Mononuclear cell (primary cell): ENCODE results near the gene ADAM17. TPM values are rescaled to one million over a fixed set of nuclear protein-coding genes. Genes with fewer than 3 reads are reported as not detected.

Experiments
- H3K27me3 ChIP-seq: 2 replicates; pipeline ENCODE4 v1.6.0; 2011; ENCODE audit warnings: low read length, control low read depth; ENCODE audit not compliant: insufficient read depth
- H3K4me1 ChIP-seq: 2 replicates; pipeline ENCODE4 v1.5.1; 2011; ENCODE audit warnings: mild to moderate bottlenecking, low read length, control low read depth; ENCODE audit not compliant: insufficient read depth
- H3K4me3 ChIP-seq: 2 replicates; pipeline ENCODE4 v1.5.1; 2011; ENCODE audit warnings: mild to moderate bottlenecking, low read length, moderate library complexity
- H3K9me3 ChIP-seq: 2 replicates; pipeline ENCODE4 v1.5.1; 2011; ENCODE audit warnings: low read depth, mild to moderate bottlenecking, control low read depth, low read length
- total RNA-seq: library from RNA; depleted of rRNA; stranded (reverse); fragments of >200 nt; gene quantifications from one replicate; pipeline ENCODE4 v1.2.3, GENCODE V29; 2012

Gene ADAM17
- total RNA-seq, 1 donor, result 47.2 TPM

DNA sequence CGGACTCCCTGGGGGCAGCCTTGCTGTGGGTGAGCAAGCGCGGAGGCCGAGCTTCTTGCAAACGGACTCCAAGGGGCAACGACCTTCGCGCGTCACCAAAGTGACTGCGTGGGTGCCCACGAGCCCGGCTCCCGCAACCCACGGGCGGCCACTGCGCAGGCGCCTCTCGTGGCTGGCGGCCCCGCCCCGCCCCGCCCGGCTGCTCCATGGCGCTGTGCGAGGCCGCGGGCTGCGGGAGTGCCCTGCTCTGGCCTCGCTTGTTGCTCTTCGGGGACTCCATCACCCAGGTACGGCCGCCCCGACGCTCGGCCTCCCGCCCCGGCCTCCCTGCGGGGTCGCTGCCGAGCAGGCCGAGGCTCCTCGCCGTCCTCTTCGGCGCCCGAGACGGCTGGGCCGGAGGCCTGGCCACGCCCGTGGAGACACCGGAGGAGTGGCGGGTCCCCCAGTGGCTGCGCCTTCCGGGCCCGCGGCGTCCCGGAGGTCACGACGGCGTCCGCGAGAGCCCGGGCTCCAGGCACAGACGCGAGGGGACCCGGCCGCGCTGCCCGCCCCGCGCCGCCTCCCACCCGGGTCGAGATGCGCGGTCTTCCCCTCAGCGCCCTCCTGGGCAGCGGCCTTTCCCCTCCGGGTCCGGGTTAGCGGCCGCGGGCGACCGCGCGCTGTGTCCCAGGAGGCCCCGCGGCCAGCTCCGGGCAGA lies 81.1 kb downstream of the ADAM17 start, which contains the start of gene IAH1:
Gene IAH1, plus strand, starts transcription at position 191 of the 697 bp plus-strand sequence. Its CDS starts 16 bp downstream, at position 207.
- no peaks in the 10 kb centered on the region for H3K27me3 ChIP-seq
- H3K9me3 ChIP-seq, result no peaks in the 10 kb centered on the region
- H3K4me3 ChIP-seq, result peak within 1 kb of the TSS; percentile 69
- peaks cover 33% of the 10 kb centered on the region for H3K4me1 ChIP-seq

- peak overlapping the region; percentile 69 for H3K4me3 ChIP-seq
Measured at GRCh38 chr2:9473985-9474360, 81.7 kb downstream of the ADAM17 start.

GRCh38 chr2:9473308-9473984 lies 82.2 kb downstream of the ADAM17 start:
- Histone ChIP-seq H3K4me1 (peaks cover 33% of the 10 kb centered on the region), H3K4me3 (peak overlapping the region; percentile 69), H3K9me3 (no peaks in the 10 kb centered on the region), H3K27me3 (no peaks in the 10 kb centered on the region)

More at GRCh38 chr2:9473985-9474360, 81.7 kb downstream of the ADAM17 start:
- H3K27me3 ChIP-seq, result no peaks in the 10 kb centered on the region
- H3K9me3 ChIP-seq, result no peaks in the 10 kb centered on the region
- H3K4me1 ChIP-seq, result peaks cover 33% of the 10 kb centered on the region

- peaks cover 33% of the 10 kb centered on the region for H3K4me1 ChIP-seq
- H3K4me3 ChIP-seq, result no peak overlapping the region
- H3K9me3 ChIP-seq, result no peaks in the 10 kb centered on the region
- no peaks in the 10 kb centered on the region for H3K27me3 ChIP-seq
Measured at GRCh38 chr2:9472511-9472910, 83.1 kb downstream of the ADAM17 start.

GRCh38 chr2:9471206-9471605 lies 84.4 kb downstream of the ADAM17 start:
- H3K4me3 ChIP-seq, result no peak overlapping the region
- H3K27me3 ChIP-seq, result no peaks in the 10 kb centered on the region
- peaks cover 26% of the 10 kb centered on the region for H3K4me1 ChIP-seq
- H3K9me3 ChIP-seq, result no peaks in the 10 kb centered on the region

GRCh38 chr2:9467687-9468086 lies 87.9 kb downstream of the ADAM17 start:
- no peaks in the 10 kb centered on the region for H3K9me3 ChIP-seq
- no peaks in the 10 kb centered on the region for H3K27me3 ChIP-seq
- H3K4me3 ChIP-seq, result no peak overlapping the region
- H3K4me1 ChIP-seq, result peaks cover 8% of the 10 kb centered on the region

- Histone ChIP-seq H3K4me1 (peaks cover 8% of the 10 kb centered on the region), H3K27me3 (no peaks in the 10 kb centered on the region), H3K4me3 (no peak overlapping the region)
Measured at GRCh38 chr2:9466147-9466683, 89.4 kb downstream of the ADAM17 start.

GRCh38 chr2:9465170-9465569 lies 90.5 kb downstream of the ADAM17 start:
- Histone ChIP-seq H3K4me1 (peaks cover 8% of the 10 kb centered on the region), H3K9me3 (no peaks in the 10 kb centered on the region), H3K27me3 (no peaks in the 10 kb centered on the region), H3K4me3 (no peak overlapping the region)

More at GRCh38 chr2:9466147-9466683, 89.4 kb downstream of the ADAM17 start:
- H3K9me3 ChIP-seq, result no peaks in the 10 kb centered on the region

GRCh38 chr2:9463698-9464034 lies 92.0 kb downstream of the ADAM17 start:
- peaks cover 8% of the 10 kb centered on the region for H3K4me1 ChIP-seq
- no peaks in the 10 kb centered on the region for H3K27me3 ChIP-seq
- no peaks in the 10 kb centered on the region for H3K9me3 ChIP-seq
- no peak overlapping the region for H3K4me3 ChIP-seq

DNA sequence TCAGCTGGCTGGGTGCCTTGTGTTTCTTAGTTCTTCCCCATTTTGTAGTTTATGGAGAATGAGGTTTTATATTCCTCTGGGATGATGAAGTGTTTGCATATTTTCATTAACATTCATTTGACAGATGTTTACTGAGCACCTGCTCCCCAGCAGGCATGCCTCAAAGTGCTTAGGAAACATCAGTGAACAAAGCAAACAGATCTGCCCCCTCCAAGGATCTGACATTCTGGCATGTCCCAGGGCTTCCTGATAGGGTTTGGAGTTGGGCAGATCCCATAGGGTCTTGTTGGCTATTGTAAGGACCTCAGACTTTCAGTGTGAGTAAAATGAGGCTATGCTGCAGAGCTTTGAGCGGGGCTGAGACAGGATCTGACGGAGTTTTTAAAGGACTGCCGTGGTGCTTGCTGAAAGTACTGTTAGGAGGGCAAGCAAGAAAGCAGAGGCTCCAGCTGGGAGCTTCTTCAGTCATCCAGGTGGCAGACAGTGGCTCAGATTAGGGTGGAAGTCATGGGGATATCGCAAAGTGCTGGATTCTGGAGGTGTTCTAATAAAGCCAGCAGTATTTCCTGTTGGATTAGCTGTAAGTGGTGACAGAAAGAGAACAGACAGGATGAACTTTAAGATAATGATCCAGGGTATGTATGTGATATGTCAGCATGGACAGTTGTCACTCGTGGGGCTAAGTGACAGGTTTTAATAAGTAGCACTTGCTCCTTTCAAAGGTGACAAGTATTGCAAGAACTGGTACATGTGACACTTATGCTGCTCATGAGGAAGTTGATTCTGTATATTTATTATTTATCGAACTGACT lies 92.5 kb downstream of the ADAM17 start:
- Histone ChIP-seq H3K27me3 (no peaks in the 10 kb centered on the region), H3K4me1 (peaks cover 8% of the 10 kb centered on the region), H3K9me3 (no peaks in the 10 kb centered on the region), H3K4me3 (no peak overlapping the region)

- Histone ChIP-seq H3K27me3 (no peaks in the 10 kb centered on the region), H3K4me3 (no peak overlapping the region), H3K4me1 (peaks cover 8% of the 10 kb centered on the region), H3K9me3 (no peaks in the 10 kb centered on the region)
Measured at GRCh38 chr2:9462313-9462712, 93.3 kb downstream of the ADAM17 start.

GRCh38 chr2:9461079-9461478 lies 94.6 kb downstream of the ADAM17 start:
- no peak overlapping the region for H3K4me3 ChIP-seq
- no peaks in the 10 kb centered on the region for H3K9me3 ChIP-seq
- peaks cover 8% of the 10 kb centered on the region for H3K4me1 ChIP-seq
- no peaks in the 10 kb centered on the region for H3K27me3 ChIP-seq

DNA sequence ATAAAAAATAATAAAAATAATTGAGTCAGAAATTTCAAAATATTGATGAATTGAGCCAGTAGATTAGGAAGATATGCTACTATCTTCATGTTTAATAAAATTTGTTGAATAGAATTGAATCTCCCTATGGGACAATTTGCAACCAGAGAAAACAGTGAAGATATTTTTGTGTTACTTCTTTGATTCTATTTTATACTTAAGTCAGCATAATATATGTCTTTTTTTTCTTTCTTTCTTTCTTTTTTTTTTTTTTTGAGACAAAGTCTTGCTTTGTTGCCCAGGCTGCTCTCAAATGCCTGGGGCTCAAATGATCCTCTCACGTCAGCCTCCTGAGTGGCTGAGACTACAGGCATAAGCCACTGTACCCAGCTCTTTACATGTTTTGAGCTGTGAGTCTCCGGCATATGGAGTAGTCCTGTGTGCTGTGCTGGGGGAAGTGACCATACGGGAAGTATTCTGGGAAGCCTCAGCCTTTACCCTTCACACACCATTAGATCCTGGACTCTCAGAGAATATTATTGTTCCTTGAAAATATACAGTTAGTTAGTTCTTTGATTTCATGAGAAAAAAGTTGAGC lies 95.1 kb downstream of the ADAM17 start:
- H3K4me1 ChIP-seq, result peaks cover 8% of the 10 kb centered on the region
- H3K27me3 ChIP-seq, result no peaks in the 10 kb centered on the region
- H3K9me3 ChIP-seq, result no peaks in the 10 kb centered on the region
- no peak overlapping the region for H3K4me3 ChIP-seq

DNA sequence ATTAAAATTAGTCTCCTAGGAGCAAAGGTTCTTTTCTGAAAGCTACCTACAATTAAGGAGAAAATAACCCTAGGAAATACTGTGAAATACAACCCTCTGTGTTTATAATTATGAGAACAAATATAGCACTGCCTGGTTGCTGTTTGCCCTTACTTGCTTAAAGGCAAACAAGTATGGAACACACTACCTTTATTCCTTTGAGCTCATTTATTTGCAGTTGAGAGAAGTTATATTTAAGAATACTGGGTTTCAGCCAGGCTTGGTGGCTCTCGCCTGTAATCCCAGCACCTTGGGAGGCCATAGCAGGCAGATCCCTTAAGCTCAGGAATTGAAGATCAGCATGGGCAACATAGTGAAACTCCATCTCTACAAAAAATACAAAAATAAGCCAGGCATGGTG lies 104.4 kb downstream of the ADAM17 start:
- no peaks in the 10 kb centered on the region for H3K9me3 ChIP-seq
- no peaks in the 10 kb centered on the region for H3K4me1 ChIP-seq
- H3K27me3 ChIP-seq, result no peaks in the 10 kb centered on the region
- H3K4me3 ChIP-seq, result no peak overlapping the region

DNA sequence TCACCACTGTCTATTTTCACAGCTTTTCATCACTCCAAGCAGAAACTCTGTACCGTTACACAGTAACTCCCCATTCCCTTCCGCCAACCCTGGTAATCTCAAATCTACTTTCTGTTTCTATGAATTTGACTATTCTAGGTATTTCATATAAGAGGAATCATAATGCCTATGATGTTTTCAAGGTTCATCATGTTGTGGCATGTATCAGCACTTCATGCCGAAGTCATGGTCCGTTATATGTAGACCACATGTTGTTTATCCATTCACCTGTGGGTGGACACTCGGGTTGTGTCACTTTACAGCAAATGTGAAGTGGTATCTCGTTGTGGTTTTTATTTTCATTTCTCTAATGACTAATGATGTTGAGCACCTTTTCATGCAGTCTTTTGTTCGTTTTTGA lies 110.5 kb downstream of the ADAM17 start:
- H3K9me3 ChIP-seq, result no peaks in the 10 kb centered on the region
- no peak overlapping the region for H3K4me3 ChIP-seq
- H3K4me1 ChIP-seq, result no peaks in the 10 kb centered on the region
- no peaks in the 10 kb centered on the region for H3K27me3 ChIP-seq
